Neural progenitor cell (in vitro differentiated cells): ENCODE results near the gene CNTNAP2. TPM values are rescaled to one million over a fixed set of nuclear protein-coding genes. Genes with fewer than 3 reads are reported as not detected.

ENCODE experiments used
- DNase-seq: peaks from one replicate; pipeline ENCODE4 v3.0.0-alpha.2; 2016; ENCODE audit warnings: low spot score
- H2AFZ ChIP-seq: fragments of 200-600 bp; sonication (generic); replicated peaks from 2 replicates; pipeline ENCODE4 v1.6.1; 2016; ENCODE audit warnings: antibody characterized with exemption
- H3F3A ChIP-seq: fragments of 200-600 bp; sonication (generic); 2 replicates; pipeline ENCODE4 v1.6.1; 2016; ENCODE audit warnings: antibody characterized with exemption, low read depth
- H3K27ac ChIP-seq: fragments of 200-600 bp; sonication (generic); 2 replicates; pipeline ENCODE4 v1.5.1; 2016; ENCODE audit warnings: mild to moderate bottlenecking
- H3K27me3 ChIP-seq: fragments of 200-600 bp; sonication (generic); 2 replicates; pipeline ENCODE4 v1.6.1; 2016; ENCODE audit warnings: mild to moderate bottlenecking, moderate library complexity
- H3K36me3 ChIP-seq: fragments of 200-600 bp; sonication (generic); 2 replicates; pipeline ENCODE4 v1.5.1; 2016
- H3K4me1 ChIP-seq: fragments of 200-600 bp; sonication (generic); 2 replicates; pipeline ENCODE4 v1.6.1; 2016; ENCODE audit warnings: mixed run types
- H3K4me2 ChIP-seq: fragments of 200-600 bp; sonication (generic); 2 replicates; pipeline ENCODE4 v1.6.1; 2016
- H3K4me3 ChIP-seq: fragments of 200-600 bp; sonication (generic); 2 replicates; pipeline ENCODE4 v1.5.1; 2016
- H3K79me2 ChIP-seq: fragments of 200-600 bp; sonication (generic); 2 replicates; pipeline ENCODE4 v1.6.1; 2016; ENCODE audit warnings: low read depth
- H3K9ac ChIP-seq: fragments of 200-600 bp; sonication (generic); 2 replicates; pipeline ENCODE4 v1.6.1; 2016
- H3K9me3 ChIP-seq: fragments of 200-600 bp; sonication (generic); 2 replicates; pipeline ENCODE4 v1.5.1; 2016; ENCODE audit warnings: low read depth
- H4K20me1 ChIP-seq: fragments of 200-600 bp; sonication (generic); 2 replicates; pipeline ENCODE4 v1.6.1; 2016; ENCODE audit warnings: low read depth
- H3K27ac Mint-ChIP-seq: 3 replicates; pipeline ENCODE4 v1.8.0; 2021; ENCODE audit warnings: mixed read lengths
- H3K27me3 Mint-ChIP-seq: 2 replicates; pipeline ENCODE4 v1.8.0; 2022; ENCODE audit warnings: low read depth, mild to moderate bottlenecking, inconsistent platforms, moderate library complexity, mixed read lengths; ENCODE audit not compliant: insufficient read depth
- H3K36me3 Mint-ChIP-seq: 3 replicates; pipeline ENCODE4 v1.8.0; 2021; ENCODE audit warnings: mixed read lengths
- H3K4me1 Mint-ChIP-seq: 3 replicates; pipeline ENCODE4 v1.8.0; 2021; ENCODE audit warnings: mixed read lengths
- H3K4me3 Mint-ChIP-seq: 3 replicates; pipeline ENCODE4 v1.8.0; 2021; ENCODE audit warnings: mild to moderate bottlenecking, moderate library complexity, mixed read lengths
- H3K9me3 Mint-ChIP-seq: 3 replicates; pipeline ENCODE4 v1.8.0; 2020; ENCODE audit warnings: mixed read lengths
- EZH2 ChIP-seq: fragments of 200-600 bp; sonication (generic); IDR thresholded peaks from 2 replicates; pipeline ENCODE4 v1.6.1; 2017; ENCODE audit warnings: antibody characterized with exemption, mild to moderate bottlenecking, moderate library complexity
- EZH2phosphoT487 ChIP-seq: fragments of 200-600 bp; sonication (generic); IDR thresholded peaks from 2 replicates; pipeline ENCODE4 v1.6.1; 2017; ENCODE audit warnings: antibody characterized with exemption
- total RNA-seq: library from RNA; depleted of rRNA; stranded (reverse); fragments of >200 nt; gene quantifications from 2 replicates; pipeline ENCODE4 v1.2.3, GENCODE V29; 2015; ENCODE audit warnings: low replicate concordance
- TF ChIP-seq, protein P1 (sequence below): fragments of 200-600 bp; sonication (generic); IDR thresholded peaks from 2 replicates; pipeline ENCODE4 v1.5.1; 2017; ENCODE audit warnings: antibody characterized with exemption, mild to moderate bottlenecking

CNTNAP2 gene
- total RNA-seq, 1 donor from 2014 or later: 126 TPM

GRCh38 chr7:147153571-147153970, 1037.0 kb downstream of the CNTNAP2 start:
- no peaks in the 10 kb centered on the region for H3K4me1 Mint-ChIP-seq
- no peak overlapping the region for H3K4me3 Mint-ChIP-seq
- no peaks in the 10 kb centered on the region for H3K9me3 ChIP-seq
- H3K4me2 ChIP-seq: no peak overlapping the region
- H3K27ac Mint-ChIP-seq: no peak overlapping the region
- H4K20me1 ChIP-seq: no peaks in the 10 kb centered on the region
- no peaks in the 10 kb centered on the region for H3K36me3 ChIP-seq
- H3K4me3 ChIP-seq: no peak overlapping the region
- no peaks in the 10 kb centered on the region for H3K9me3 Mint-ChIP-seq
- no peak for DNase-seq
- H3K4me1 ChIP-seq: no peaks in the 10 kb centered on the region
- TF ChIP-seq, protein P1, sequence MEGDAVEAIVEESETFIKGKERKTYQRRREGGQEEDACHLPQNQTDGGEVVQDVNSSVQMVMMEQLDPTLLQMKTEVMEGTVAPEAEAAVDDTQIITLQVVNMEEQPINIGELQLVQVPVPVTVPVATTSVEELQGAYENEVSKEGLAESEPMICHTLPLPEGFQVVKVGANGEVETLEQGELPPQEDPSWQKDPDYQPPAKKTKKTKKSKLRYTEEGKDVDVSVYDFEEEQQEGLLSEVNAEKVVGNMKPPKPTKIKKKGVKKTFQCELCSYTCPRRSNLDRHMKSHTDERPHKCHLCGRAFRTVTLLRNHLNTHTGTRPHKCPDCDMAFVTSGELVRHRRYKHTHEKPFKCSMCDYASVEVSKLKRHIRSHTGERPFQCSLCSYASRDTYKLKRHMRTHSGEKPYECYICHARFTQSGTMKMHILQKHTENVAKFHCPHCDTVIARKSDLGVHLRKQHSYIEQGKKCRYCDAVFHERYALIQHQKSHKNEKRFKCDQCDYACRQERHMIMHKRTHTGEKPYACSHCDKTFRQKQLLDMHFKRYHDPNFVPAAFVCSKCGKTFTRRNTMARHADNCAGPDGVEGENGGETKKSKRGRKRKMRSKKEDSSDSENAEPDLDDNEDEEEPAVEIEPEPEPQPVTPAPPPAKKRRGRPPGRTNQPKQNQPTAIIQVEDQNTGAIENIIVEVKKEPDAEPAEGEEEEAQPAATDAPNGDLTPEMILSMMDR: no peak
- TF ChIP-seq EZH2 (no peak), EZH2phosphoT487 (no peak)
- H3K36me3 Mint-ChIP-seq: no peaks in the 10 kb centered on the region
- no peaks in the 10 kb centered on the region for H3K79me2 ChIP-seq
- no peak overlapping the region for H3K27ac ChIP-seq
- H3K27me3 ChIP-seq: no peaks in the 10 kb centered on the region
- H3F3A ChIP-seq: no peaks in the 10 kb centered on the region
- no peak overlapping the region for H2AFZ ChIP-seq
- no peak overlapping the region for H3K9ac ChIP-seq
- peaks cover 2% of the 10 kb centered on the region for H3K27me3 Mint-ChIP-seq

GRCh38 chr7:147161405-147161804, 1044.8 kb downstream of the CNTNAP2 start:
- H3K36me3 Mint-ChIP-seq: no peaks in the 10 kb centered on the region
- Histone ChIP-seq H3K27ac (no peak overlapping the region), H2AFZ (no peak overlapping the region), H3K79me2 (no peaks in the 10 kb centered on the region), H3F3A (no peaks in the 10 kb centered on the region), H3K9me3 (no peaks in the 10 kb centered on the region), H3K4me2 (no peak overlapping the region), H3K27me3 (no peaks in the 10 kb centered on the region), H3K9ac (no peak overlapping the region), H3K4me3 (no peak overlapping the region), H4K20me1 (no peaks in the 10 kb centered on the region), H3K36me3 (no peaks in the 10 kb centered on the region), H3K4me1 (no peaks in the 10 kb centered on the region)
- DNase-seq: no peak
- no peaks in the 10 kb centered on the region for H3K9me3 Mint-ChIP-seq
- TF ChIP-seq, protein P1: no peak
- TF ChIP-seq EZH2 (no peak), EZH2phosphoT487 (no peak)
- no peaks in the 10 kb centered on the region for H3K4me1 Mint-ChIP-seq
- H3K4me3 Mint-ChIP-seq: no peak overlapping the region
- no peak overlapping the region for H3K27ac Mint-ChIP-seq
- H3K27me3 Mint-ChIP-seq: no peaks in the 10 kb centered on the region

- Mint-ChIP-seq H3K4me1 (peaks cover 3% of the 10 kb centered on the region), H3K27me3 (no peaks in the 10 kb centered on the region), H3K27ac (no peak overlapping the region), H3K9me3 (no peaks in the 10 kb centered on the region), H3K36me3 (no peaks in the 10 kb centered on the region), H3K4me3 (no peak overlapping the region)
- no peaks in the 10 kb centered on the region for H3K27me3 ChIP-seq
- peak overlapping the region; percentile 95 for H2AFZ ChIP-seq
- TF ChIP-seq, protein P1: no peak
- TF ChIP-seq EZH2phosphoT487: no peak
- TF ChIP-seq EZH2: no peak
- no peak overlapping the region for H3K4me2 ChIP-seq
- H3K9ac ChIP-seq: no peak overlapping the region
- H3F3A ChIP-seq: no peaks in the 10 kb centered on the region
- no peaks in the 10 kb centered on the region for H3K9me3 ChIP-seq
- H3K79me2 ChIP-seq: no peaks in the 10 kb centered on the region
- peaks cover 2% of the 10 kb centered on the region for H3K4me1 ChIP-seq
- no peak overlapping the region for H3K27ac ChIP-seq
- no peak for DNase-seq
- no peak overlapping the region for H3K4me3 ChIP-seq
- H4K20me1 ChIP-seq: no peaks in the 10 kb centered on the region
- no peaks in the 10 kb centered on the region for H3K36me3 ChIP-seq
Measured at GRCh38 chr7:147170341-147171012, 1053.9 kb downstream of the CNTNAP2 start.
